Fibroblast of villous mesenchyme (primary cell): ENCODE results near the gene PTCHD1. TPM values are rescaled to one million over a fixed set of nuclear protein-coding genes. Genes with fewer than 3 reads are reported as not detected.

Source experiments
- DNase-seq: peaks from one replicate; pipeline ENCODE4 v3.0.0-alpha.2; 2010; ENCODE audit warnings: low read depth
- H3K4me3 ChIP-seq: 2 replicates; pipeline ENCODE4 v1.5.1; 2011; ENCODE audit warnings: low read depth, mild to moderate bottlenecking, low read length
- total RNA-seq: library from RNA; depleted of rRNA; stranded (reverse); fragments of >200 nt; gene quantifications from 2 replicates; pipeline ENCODE4 v1.2.3, GENCODE V29; 2012
- TF ChIP-seq, protein P1 (sequence below): IDR thresholded peaks from 2 replicates; pipeline ENCODE4 v1.5.1; 2012; ENCODE audit warnings: low read depth, mild to moderate bottlenecking, low read length; ENCODE audit not compliant: insufficient read depth

PTCHD1 gene
- total RNA-seq, 1 donor, result not detected

DNA sequence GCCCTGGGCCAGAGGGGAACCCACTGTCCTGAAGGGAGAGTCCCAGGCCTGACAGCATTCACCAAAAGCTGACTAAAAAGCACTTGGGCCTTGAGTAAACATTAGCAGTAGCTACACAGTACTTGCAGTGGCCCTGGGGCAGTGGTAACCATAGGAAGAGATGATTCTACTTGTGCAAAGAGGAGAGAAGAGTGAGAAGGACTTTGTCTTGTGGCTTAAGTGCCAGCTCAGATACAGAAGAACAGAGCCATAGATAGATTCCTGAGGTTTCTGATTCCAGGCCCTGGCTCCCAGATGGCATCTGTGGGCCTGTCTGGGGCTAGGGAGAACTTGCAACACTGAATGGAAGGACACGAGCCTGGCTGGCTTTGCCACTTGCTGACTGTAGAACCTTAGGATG is 100.5 kb downstream of the PTCHD1 start:
- TF ChIP-seq, protein P1, sequence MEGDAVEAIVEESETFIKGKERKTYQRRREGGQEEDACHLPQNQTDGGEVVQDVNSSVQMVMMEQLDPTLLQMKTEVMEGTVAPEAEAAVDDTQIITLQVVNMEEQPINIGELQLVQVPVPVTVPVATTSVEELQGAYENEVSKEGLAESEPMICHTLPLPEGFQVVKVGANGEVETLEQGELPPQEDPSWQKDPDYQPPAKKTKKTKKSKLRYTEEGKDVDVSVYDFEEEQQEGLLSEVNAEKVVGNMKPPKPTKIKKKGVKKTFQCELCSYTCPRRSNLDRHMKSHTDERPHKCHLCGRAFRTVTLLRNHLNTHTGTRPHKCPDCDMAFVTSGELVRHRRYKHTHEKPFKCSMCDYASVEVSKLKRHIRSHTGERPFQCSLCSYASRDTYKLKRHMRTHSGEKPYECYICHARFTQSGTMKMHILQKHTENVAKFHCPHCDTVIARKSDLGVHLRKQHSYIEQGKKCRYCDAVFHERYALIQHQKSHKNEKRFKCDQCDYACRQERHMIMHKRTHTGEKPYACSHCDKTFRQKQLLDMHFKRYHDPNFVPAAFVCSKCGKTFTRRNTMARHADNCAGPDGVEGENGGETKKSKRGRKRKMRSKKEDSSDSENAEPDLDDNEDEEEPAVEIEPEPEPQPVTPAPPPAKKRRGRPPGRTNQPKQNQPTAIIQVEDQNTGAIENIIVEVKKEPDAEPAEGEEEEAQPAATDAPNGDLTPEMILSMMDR, result no peak
- H3K4me3 ChIP-seq, result no peak overlapping the region
- DNase-seq, result no peak

DNA sequence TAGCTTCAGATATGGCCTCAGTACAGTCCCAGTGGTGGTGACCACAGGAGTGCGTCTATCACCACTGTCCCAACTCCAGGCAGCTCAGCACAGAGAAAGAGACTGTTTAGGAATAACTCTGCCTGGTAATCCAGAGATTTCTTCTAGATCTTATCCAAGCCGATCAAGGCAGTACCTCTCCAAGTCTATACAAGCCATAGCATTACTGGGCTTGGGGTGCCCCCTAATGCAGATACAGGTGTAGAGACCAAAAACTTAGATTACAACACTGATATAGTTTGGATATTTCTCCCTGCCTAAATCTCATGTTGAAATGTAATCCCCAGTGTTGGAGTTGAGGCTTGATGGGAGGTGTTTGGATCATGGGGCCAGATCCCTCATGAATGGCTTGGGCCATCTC is 100.9 kb downstream of the PTCHD1 start:
- TF ChIP-seq, protein P1, result no peak
- H3K4me3 ChIP-seq, result no peak overlapping the region
- DNase-seq, result no peak

DNA sequence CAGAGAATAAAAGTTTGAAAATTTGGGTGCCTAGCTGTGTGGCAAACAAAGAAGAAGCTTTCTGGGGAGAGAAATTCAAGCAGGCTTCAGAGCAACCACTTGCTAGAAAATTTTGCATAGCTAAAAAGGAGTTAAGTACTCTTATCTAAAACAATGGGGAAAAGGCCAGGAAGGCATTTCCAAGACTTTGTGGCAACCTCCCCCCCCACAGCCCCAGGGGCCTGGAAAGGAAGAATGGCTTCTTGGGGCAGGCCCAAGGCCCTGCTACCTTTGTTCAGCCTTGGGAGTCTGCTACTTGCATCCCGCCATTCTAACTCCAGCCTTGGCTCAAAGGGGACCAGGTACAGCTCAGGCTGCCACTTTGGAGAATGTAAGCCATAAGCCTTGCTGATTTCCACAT is 102.2 kb downstream of the PTCHD1 start:
- TF ChIP-seq, protein P1, result no peak
- no peak overlapping the region for H3K4me3 ChIP-seq
- no peak for DNase-seq

DNA sequence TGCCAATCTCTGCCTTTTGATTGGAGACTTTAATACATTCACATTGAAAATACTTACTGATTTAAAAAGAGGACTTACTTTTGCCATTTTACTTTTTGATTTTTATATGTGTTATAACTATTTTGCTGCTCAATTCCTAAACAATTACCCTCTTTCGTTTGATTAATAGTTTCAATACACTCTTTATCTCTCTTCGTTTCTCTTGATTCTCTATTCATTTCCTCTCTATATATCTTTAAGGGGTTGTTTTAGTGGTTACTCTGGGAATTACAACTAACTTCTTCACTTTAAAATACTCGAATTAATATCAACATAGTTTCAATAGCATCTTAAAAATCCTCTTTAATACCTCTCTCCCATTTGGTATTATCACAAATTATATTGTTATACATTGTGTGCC is 116.6 kb downstream of the PTCHD1 start:
- no peak overlapping the region for H3K4me3 ChIP-seq
- no peak for DNase-seq
- TF ChIP-seq, protein P1, result no peak
